ENCODE measurements around the gene CHD1L.
"Not testable (repeated sequence)": the region's sequence is repeated elsewhere in the genome, so short reads cannot be mapped to it uniquely, and the experiment has no call there.

Gene CHD1L

DNA sequence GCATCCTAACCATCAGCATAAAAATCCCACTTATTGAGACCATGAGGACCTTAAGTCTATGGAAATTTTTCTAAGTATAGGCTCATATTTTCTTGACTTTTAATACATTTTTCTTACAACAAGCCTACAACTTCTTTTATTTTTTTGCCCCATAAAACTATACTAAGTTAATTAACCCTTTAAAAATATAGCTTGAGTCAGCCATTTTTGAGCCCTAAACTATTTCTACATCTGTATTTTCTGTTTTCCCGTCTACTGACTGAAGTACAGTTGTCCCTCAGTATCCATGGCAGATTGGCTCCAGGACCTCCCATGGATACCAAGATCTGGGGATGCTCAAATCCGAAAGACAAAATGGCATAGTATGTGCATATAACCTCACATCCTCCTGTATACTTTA, 55.0 kb downstream of the CHD1L start:
- TF ChIP-seq CTCF (IDR thresholded peaks at IDR 0.05), result no peak
- no peak for TF ChIP-seq ZFX (IDR thresholded peaks at IDR 0.05; ENCODE audit: borderline replicate concordance)
- H3K27ac ChIP-seq, result no peak overlapping the region

DNA sequence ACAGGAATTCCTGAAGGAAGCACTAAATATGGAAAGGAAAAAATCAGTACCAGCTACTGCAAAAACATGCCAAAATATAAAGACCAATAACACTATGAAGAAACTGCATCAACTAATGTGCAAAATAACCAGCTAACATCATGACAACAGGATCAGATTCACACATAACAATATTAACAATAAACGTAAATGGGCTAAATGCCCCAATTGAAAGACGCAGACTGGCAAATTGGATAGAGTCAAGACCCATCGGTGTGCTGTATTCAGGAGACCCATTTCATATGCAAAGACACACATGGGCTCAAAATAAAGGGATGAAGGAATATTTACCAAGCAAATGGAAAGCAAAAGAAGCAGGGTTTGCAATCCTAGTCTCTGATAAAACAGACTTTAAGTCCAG, 63.3 kb downstream of the CHD1L start:
- H3K27ac ChIP-seq, result not testable (repeated sequence)

- TF ChIP-seq CTCF (IDR thresholded peaks at IDR 0.05), result no peak
- TF ChIP-seq ZFX (IDR thresholded peaks at IDR 0.05; ENCODE audit: borderline replicate concordance), result no peak
- H3K27ac ChIP-seq, result no peak overlapping the region
Measured at GRCh38 chr1:147316968-147317367, 74.5 kb downstream of the CHD1L start.

DNA sequence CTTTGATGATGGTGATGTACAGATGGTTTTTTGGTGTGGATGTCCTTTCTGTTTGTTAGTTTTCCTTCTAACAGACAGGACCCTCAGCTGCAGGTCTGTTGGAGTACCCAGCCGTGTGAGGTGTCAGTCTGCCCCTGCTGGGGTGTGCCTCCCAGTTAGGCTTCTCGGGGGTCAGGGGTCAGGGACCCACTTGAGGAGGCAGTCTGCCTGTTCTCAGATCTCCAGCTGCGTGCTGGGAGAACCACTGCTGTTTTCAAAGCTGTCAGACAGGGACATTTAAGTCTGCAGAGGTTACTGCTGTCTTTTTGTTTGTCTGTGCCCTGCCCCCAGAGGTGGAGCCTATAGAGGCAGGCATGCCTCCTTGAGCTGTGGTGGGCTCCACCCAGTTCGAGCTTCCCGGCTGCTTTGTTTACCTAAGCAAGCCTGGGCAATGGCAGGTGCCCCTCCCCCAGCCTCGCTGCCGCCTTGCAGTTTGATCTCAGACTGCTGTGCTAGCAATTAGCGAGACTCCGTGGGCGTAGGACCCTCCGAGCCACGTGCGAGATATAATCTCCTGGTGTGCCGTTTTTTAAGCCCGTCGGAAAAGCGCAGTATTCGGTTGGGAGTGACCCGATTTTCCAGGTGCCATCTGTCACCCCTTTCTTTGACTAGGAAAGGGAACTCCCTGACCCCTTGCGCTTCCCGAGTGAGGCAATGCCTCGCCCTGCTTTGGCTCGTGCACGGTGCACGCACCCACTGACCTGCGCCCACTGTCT, 84.6 kb downstream of the CHD1L start:
- not testable (repeated sequence) for H3K27ac ChIP-seq

DNA sequence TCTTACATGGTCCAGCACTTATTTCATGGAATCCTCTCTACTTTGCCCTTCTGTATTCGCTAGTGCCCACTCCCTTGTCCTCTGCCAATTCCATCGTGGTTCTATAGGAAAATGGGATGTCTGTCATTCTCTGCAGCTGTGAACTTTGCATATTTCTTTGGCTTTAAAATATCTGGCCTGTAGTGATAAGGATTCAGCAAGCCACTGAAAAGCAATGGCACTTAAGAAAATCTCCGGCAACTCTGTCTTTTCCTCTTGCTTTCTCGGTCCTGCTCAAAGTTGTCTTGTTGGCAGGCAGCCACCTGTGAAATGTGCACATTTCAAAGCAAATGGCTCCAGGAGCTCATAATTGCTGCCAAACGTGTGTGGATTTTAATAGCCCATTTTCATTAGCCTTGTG, 91.8 kb downstream of the CHD1L start:
- H3K27ac ChIP-seq, result no peak overlapping the region
- TF ChIP-seq CTCF (IDR thresholded peaks at IDR 0.05) (no peak), ZFX (IDR thresholded peaks at IDR 0.05; ENCODE audit: borderline replicate concordance) (no peak)

DNA sequence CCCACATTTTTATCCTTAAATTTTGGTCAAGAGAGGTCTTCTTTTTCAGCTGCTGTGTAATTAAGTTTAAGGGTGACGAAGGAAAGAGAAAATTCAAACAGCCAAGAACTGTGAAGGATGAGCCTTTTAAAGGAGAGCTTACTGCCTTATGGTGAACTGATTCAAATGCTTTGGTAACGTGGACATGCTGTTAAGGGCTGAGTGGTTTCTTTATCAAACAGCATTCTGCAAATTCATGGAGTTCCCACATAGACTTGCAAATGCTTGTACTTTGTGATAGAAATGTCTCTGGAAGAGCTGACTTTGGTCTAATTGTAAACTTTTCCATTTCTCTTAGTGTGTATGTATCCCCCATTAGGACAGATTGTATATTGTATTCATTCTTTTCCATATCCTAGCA, 93.8 kb downstream of the CHD1L start:
- H3K27ac ChIP-seq, result no peak overlapping the region
- no peak for TF ChIP-seq CTCF (IDR thresholded peaks at IDR 0.05)
- no peak for TF ChIP-seq ZFX (IDR thresholded peaks at IDR 0.05; ENCODE audit: borderline replicate concordance)

DNA sequence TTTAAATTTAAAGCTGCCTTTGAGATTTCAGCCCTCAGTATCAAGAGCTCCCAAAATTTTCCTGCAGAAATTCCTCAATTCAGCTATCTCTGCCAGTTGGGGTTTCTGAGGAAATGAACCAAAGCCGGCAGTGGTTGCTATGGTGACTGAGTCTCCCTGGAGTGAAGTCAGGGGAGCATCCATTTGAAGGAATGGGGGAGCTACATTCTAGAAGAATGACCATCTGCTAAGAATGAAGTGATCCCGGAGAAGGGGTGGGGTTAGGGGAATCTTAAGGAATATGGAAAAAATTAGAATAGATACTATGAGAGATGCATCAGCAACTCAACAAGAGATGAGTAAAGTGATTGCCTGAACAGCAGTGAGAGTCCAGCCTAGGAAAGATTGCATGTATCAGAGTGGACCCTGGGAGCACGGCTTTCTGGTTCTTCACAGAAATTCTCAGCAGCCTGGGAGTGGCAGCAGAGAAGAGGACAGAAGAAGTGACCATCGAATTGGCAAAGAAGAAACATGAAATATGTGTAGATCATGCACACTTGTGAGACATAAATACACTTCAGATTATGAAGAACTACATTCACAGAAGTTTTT, 94.7 kb downstream of the CHD1L start:
- no peak overlapping the region for H3K27ac ChIP-seq
- TF ChIP-seq CTCF (IDR thresholded peaks at IDR 0.05) (no peak), ZFX (IDR thresholded peaks at IDR 0.05; ENCODE audit: borderline replicate concordance) (no peak)

GRCh38 chr1:147338571-147338970, 96.1 kb downstream of the CHD1L start:
- H3K27ac ChIP-seq, result no peak overlapping the region
- TF ChIP-seq CTCF (IDR thresholded peaks at IDR 0.05), result no peak
- TF ChIP-seq ZFX (IDR thresholded peaks at IDR 0.05; ENCODE audit: borderline replicate concordance), result no peak
